Measurements from ENCODE around the gene NIN.
"Not testable (repeated sequence)": the region's sequence is repeated elsewhere in the genome, so short reads cannot be mapped to it uniquely, and the experiment has no call there.

The NIN gene

GRCh38 chr14:50717811-50718210, 113.2 kb downstream of the NIN start:
- no peak for DNase-seq (ENCODE audit: low read depth in 2 of 2)

DNA sequence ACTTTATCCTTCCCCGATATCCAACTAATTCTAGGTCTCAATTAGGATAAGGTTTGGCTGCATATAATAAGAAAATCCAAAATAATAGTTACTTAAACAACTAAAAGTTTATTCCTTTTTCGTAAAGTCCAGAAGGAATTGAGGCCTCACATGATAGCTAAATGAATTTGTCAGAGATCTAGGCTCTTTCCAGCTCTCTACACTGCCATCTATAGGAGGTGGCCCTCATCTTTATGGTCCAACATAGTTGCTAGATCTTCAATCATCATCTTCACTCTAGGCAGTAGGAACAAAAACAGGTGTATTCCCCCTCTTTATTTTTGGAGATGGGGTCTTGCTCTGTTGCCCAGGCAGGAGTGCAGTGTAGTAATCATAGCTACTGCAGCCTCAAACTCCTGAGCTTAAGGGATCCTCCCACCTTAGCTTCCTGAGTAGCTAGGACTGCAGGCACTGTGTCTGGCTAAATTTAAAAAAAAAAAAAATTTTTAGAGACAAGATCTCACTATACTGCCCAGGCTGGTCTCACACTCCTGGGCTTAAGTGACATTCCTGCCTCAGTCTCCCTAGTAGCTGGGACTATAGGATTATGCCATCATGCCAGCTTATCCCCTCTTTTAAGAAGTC, 116.4 kb downstream of the NIN start:
- no peak for DNase-seq (ENCODE audit: low read depth in 2 of 2)

DNA sequence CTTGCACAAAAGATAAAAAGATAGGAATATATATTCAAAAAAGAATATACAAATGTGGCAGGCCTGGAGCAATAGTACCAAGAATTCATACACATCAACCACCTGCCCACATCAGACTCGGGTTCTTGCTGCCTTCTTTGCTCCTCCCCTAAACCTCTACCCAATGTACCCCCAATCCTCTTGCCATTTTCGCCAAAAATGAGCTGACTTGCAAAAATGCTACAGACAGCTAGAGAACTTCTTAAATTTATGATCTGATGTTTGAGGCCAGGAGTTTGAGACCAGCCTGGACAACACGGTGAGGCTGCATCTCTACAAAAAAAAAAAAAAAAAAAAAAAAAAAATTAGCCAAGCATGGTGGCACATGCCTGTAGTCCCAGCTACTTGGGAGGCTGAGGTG, 119.9 kb downstream of the NIN start:
- DNase-seq (ENCODE audit: low read depth in 2 of 2) = no peak

- no peak for DNase-seq (ENCODE audit: low read depth in 2 of 2)
Measured at GRCh38 chr14:50705026-50705593, 125.9 kb downstream of the NIN start.

- no peak for DNase-seq (ENCODE audit: low read depth in 2 of 2)
Measured at GRCh38 chr14:50704454-50705010, 126.4 kb downstream of the NIN start.

GRCh38 chr14:50697659-50698290, 133.2 kb downstream of the NIN start:
- DNase-seq (ENCODE audit: low read depth in 2 of 2) = no peak

DNA sequence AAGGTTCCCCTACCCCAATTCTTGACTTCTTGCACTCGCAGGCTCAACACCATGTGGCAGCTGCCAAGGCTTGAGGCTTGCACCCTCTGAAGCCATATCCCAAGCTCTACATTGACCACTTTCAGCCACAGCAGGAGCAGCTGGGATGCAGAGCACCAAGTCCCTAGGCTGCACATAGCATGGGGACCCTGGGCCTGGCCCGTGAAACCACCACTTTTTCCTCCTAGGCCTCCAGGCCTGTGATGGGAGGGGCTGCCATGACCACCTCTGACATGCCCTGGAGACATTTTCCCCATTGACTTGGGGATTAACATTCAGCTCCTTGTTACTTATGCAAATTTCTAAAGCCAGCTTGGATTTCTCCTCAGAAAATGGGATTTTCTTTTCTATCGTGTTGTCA, 136.7 kb downstream of the NIN start:
- DNase-seq (ENCODE audit: low read depth in 2 of 2) = not testable (repeated sequence)

GRCh38 chr14:50688875-50689274, 142.1 kb downstream of the NIN start:
- no peak for DNase-seq (ENCODE audit: low read depth in 2 of 2)

DNA sequence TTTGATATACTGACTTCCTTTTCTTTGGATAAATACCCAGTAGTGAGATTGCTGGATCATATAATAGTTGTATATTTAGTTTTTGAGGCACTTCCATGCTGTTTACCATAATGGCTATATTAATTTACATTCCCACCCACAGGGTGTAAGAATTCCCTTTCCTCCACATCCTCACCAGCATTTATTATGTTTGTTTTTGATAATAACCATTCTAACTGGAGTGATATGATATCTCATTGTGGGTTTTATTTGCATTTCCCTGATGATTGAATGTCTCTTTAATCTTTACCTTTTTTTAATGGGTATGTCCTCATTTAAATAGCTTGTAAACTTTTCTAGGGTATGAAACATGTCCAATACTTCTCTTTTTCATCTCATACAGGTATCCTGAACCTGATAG, 151.3 kb downstream of the NIN start:
- no peak for DNase-seq (ENCODE audit: low read depth in 2 of 2)

DNA sequence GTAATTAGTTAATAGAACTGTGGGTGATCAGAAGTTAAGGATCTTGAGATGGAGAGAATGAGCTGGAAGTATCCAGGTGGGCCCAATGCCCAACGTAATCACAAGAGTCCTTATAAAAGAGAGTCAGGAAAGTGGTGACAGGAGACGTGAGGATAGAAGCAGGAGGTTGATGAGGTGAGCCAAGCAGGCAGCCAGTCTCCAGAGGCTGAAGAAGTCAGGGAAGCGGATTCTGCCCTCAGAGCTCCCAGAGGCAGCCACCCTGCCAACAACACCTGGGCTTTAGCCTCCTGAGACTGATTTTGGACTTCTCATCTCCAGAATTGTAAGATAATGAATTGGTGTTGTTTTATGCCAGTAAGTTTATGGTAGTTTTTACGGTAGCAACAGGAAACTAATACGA, 152.8 kb downstream of the NIN start:
- no peak for DNase-seq (ENCODE audit: low read depth in 2 of 2)

DNA sequence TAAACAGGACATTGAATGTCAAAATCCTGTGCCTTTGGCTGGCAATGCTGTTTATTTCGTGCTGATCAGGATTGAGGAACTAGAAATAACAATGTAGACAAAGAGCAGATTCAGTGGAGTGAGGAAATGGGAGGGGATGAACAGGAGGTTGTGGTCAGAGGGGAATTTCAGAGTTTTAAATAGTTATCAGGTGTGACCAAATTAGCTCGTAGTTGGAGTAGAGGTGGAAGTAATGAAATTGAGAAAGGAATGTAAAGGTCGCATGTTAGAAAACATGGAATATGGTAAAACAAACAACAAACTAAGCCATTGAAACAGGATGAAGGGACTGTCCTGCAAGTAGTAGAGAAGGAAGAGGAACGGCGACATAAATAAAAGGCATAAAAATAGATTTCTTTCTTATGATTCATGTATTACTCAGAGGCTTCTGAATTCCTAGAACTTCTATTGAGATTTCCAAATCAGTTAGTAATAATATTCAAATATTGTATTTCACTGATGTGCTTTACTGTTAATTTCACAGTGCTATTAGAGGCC, 153.4 kb downstream of the NIN start:
- DNase-seq (ENCODE audit: low read depth in 2 of 2) = no peak

DNA sequence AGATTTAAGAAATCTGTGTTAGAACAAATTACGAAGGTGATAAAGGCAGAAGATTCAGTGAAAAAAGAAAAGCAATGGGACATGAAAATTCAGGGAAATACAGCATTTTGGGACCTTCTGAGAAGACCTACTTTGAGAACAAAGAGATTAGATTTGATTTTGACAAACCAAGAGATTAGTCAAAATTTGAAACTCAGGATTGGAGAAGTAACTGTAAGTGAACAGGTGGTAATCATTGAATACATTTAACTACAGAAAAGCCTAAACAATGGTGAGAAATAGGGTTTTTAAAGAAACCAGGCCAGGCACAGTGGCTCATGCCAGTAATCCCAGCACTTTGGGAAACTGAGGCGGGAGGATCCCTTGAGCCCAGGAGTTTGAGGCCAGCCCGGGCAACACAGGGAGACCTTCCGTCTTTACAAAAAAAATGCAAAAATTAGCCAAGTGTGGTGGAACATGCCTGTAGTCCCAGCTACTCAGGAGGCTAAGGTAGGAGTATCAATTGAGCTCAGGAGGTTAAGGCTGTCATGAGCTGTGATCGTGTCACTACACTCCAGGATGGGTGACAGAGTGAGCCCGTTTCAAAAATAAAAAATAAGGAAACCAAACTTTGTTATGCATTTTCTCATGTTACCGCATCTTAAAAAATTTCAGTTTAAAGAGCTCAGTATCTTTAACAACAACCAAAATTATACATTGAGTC, 154.0 kb downstream of the NIN start:
- no peak for DNase-seq (ENCODE audit: low read depth in 2 of 2)

- no peak for DNase-seq (ENCODE audit: low read depth in 2 of 2)
Measured at GRCh38 chr14:50675597-50675996, 155.4 kb downstream of the NIN start.

- DNase-seq (ENCODE audit: low read depth in 2 of 2) = no peak
Measured at GRCh38 chr14:50670866-50671256, 160.1 kb downstream of the NIN start.

GRCh38 chr14:50670196-50670865, 160.6 kb downstream of the NIN start:
- DNase-seq (ENCODE audit: low read depth in 2 of 2) = no peak
